Measurements from ENCODE around the gene GTF2IRD1.

GRCh38 chr7:74496272-74496671 is 42.6 kb downstream of the GTF2IRD1 start:
- no peak for TF ChIP-seq POLR2AphosphoS5 (IDR thresholded peaks at IDR 0.05; ENCODE audit: low read depth, low read length)
- TF ChIP-seq PAX5 (IDR thresholded peaks at IDR 0.05; ENCODE audit: insufficient read depth, low read length, severe bottlenecking), result no peak

Measured in GM12891 (cell line).